SU-DHL-6 (cell line): ENCODE measurements around the gene EGR1.
"Not testable (repeated sequence)": the region's sequence is repeated elsewhere in the genome, so short reads cannot be mapped to it uniquely, and the experiment has no call there.

Source experiments
- H2AFZ ChIP-seq: fragments of 200-600 bp; sonication (generic); 2 replicates; pipeline ENCODE4 v1.6.1; 2014; ENCODE audit warnings: low read depth, mild to moderate bottlenecking, moderate library complexity, mixed read lengths, antibody characterized with exemption, low read length; ENCODE audit not compliant: severe bottlenecking
- H3F3A ChIP-seq: fragments of 200-600 bp; shearing (Covaris generic); 2 replicates; pipeline ENCODE4 v1.6.0; 2016; ENCODE audit warnings: antibody characterized with exemption, mild to moderate bottlenecking; ENCODE audit not compliant: insufficient read depth
- H3K27ac ChIP-seq: fragments of 200-600 bp; sonication (generic); 2 replicates; pipeline ENCODE4 v1.5.1; 2016; ENCODE audit warnings: low read depth, mild to moderate bottlenecking, low read length, moderate library complexity, mixed read lengths
- H3K27me3 ChIP-seq: fragments of 200-600 bp; sonication (generic), shearing (Covaris generic); 2 replicates; pipeline ENCODE4 v1.6.0; 2014; ENCODE audit warnings: mild to moderate bottlenecking, low read length
- H3K36me3 ChIP-seq: fragments of 200-600 bp; sonication (generic); 2 replicates; pipeline ENCODE4 v1.6.1; 2014; ENCODE audit warnings: mild to moderate bottlenecking, low read length, mixed read lengths
- H3K4me2 ChIP-seq: fragments of 300-600, 200-600 bp; shearing (Covaris generic), sonication (generic); 2 replicates; pipeline ENCODE4 v1.6.0; 2014; ENCODE audit warnings: low read length, low read depth, mild to moderate bottlenecking; ENCODE audit not compliant: poor library complexity, severe bottlenecking
- H3K4me3 ChIP-seq: fragments of 200-600 bp; sonication (generic); 2 replicates; pipeline ENCODE4 v1.5.1; 2014; ENCODE audit warnings: antibody characterized with exemption, low read length, mild to moderate bottlenecking, mixed read lengths; ENCODE audit not compliant: insufficient read depth, poor library complexity, severe bottlenecking
- H3K79me2 ChIP-seq: fragments of 200-600 bp; sonication (generic); 2 replicates; pipeline ENCODE4 v1.6.1; 2014; ENCODE audit warnings: mild to moderate bottlenecking, low read length, moderate library complexity; ENCODE audit not compliant: insufficient read depth
- H3K9ac ChIP-seq: fragments of 200-600 bp; sonication (generic); 2 replicates; pipeline ENCODE4 v1.7.0; 2014; ENCODE audit warnings: mild to moderate bottlenecking, low read length
- H3K9me2 ChIP-seq: fragments of 200-600 bp; sonication (generic); replicated peaks from 2 replicates; pipeline ENCODE4 v1.6.1; 2014; ENCODE audit warnings: low read length; ENCODE audit not compliant: insufficient read depth
- H3K9me3 ChIP-seq: fragments of 200-600 bp; sonication (generic); 2 replicates; pipeline ENCODE4 v1.6.1; 2014; ENCODE audit warnings: low read length, mixed read lengths; ENCODE audit not compliant: insufficient read depth
- H4K20me1 ChIP-seq: fragments of 200-600 bp; sonication (generic); 2 replicates; pipeline ENCODE4 v1.6.1; 2014; ENCODE audit warnings: low read depth, mild to moderate bottlenecking, antibody characterized with exemption, low read length, moderate library complexity, mixed read lengths
- EZH2phosphoT487 ChIP-seq: fragments of 200-600 bp; sonication (generic), shearing (Covaris generic); conservative IDR thresholded peaks from 2 replicates; pipeline ENCODE4 v1.6.1; 2018; ENCODE audit warnings: mild to moderate bottlenecking, antibody characterized with exemption, low read length, moderate library complexity, mixed read lengths
- TF ChIP-seq, protein P1 (sequence below): fragments of 200-600 bp; sonication (generic); IDR thresholded peaks from one replicate; pipeline ENCODE4 v1.5.1; 2017; ENCODE audit warnings: antibody characterized with exemption, mild to moderate bottlenecking, low read length, moderate library complexity; ENCODE audit not compliant: insufficient read depth, poor library complexity, severe bottlenecking

EGR1 gene

DNA sequence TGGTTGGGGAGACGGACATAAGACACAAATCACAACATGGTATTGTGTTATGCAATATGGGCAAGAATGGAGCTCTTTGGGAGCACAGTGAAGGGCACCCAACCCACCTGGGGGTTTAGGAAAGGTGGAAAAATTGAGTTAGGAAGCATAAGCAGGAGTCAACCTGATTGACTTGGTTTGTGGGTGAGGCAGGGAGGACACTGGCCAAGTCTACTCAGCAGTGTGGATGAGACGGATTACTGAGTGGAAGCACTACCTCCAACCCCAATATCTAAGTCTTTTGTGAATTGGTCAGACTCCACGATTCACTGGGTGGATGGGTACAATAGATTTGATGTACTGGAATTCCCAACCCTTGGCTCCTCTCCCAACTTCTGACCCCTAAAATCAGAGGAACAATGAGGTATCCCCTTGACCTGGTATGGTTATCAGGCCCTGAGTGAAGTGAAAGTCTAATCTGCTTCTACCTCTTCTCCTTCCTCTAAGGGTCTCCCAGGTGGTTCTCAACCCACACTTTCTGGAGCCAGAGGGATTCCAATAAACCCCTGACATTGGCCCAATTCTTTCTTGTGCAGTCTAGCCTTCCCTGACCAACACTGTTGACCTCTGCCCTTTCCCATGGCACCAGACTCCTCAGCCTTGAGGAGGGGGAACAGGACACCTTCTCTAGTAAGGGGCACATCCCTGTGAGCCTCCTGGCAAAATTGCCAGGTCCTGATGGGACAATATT, 5.2 kb downstream of the EGR1 start:
- Histone ChIP-seq H3F3A (peaks cover 13% of the 10 kb centered on the region), H3K36me3 (no peaks in the 10 kb centered on the region; the same call in 1 of the 2 replicates), H3K27ac (no peak overlapping the region), H3K9me2 (no peaks in the 10 kb centered on the region), H3K9me3 (no peaks in the 10 kb centered on the region), H3K9ac (no peak overlapping the region), H3K79me2 (no peaks in the 10 kb centered on the region), H3K27me3 (no peaks in the 10 kb centered on the region), H4K20me1 (peaks cover 6% of the 10 kb centered on the region; the same call in 1 of the 2 replicates), H3K4me3 (no peak overlapping the region), H3K4me2 (no peak overlapping the region), H2AFZ (no peak overlapping the region)
- no peak for TF ChIP-seq EZH2phosphoT487
- TF ChIP-seq, protein P1, sequence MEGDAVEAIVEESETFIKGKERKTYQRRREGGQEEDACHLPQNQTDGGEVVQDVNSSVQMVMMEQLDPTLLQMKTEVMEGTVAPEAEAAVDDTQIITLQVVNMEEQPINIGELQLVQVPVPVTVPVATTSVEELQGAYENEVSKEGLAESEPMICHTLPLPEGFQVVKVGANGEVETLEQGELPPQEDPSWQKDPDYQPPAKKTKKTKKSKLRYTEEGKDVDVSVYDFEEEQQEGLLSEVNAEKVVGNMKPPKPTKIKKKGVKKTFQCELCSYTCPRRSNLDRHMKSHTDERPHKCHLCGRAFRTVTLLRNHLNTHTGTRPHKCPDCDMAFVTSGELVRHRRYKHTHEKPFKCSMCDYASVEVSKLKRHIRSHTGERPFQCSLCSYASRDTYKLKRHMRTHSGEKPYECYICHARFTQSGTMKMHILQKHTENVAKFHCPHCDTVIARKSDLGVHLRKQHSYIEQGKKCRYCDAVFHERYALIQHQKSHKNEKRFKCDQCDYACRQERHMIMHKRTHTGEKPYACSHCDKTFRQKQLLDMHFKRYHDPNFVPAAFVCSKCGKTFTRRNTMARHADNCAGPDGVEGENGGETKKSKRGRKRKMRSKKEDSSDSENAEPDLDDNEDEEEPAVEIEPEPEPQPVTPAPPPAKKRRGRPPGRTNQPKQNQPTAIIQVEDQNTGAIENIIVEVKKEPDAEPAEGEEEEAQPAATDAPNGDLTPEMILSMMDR, result no peak

DNA sequence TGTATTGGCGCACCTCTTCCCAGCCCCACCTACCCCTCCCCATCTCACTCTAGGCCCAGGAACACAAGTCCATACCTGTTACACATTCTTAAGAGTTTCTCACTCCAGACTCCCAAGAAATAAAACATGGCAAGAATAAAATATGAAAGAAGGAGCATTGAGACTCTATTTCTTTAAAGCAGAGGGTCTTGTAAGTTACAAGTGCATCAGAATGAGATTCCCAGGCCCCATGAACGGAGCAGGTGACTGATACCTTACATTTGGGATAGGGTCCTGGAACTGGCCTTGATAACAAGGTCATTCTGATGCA, 5.7 kb downstream of the EGR1 start:
- no peak overlapping the region for H2AFZ ChIP-seq
- H3K27ac ChIP-seq, result no peak overlapping the region
- H3K9ac ChIP-seq, result no peak overlapping the region
- H3K27me3 ChIP-seq, result no peaks in the 10 kb centered on the region
- H3K9me2 ChIP-seq, result no peaks in the 10 kb centered on the region
- peaks cover 6% of the 10 kb centered on the region; the same call in 1 of the 2 replicates for H4K20me1 ChIP-seq
- no peaks in the 10 kb centered on the region for H3K9me3 ChIP-seq
- no peaks in the 10 kb centered on the region; the same call in 1 of the 2 replicates for H3K36me3 ChIP-seq
- no peak for TF ChIP-seq EZH2phosphoT487
- TF ChIP-seq, protein P1, result no peak
- H3F3A ChIP-seq, result peaks cover 13% of the 10 kb centered on the region
- no peak overlapping the region for H3K4me3 ChIP-seq
- H3K79me2 ChIP-seq, result no peaks in the 10 kb centered on the region
- H3K4me2 ChIP-seq, result no peak overlapping the region

DNA sequence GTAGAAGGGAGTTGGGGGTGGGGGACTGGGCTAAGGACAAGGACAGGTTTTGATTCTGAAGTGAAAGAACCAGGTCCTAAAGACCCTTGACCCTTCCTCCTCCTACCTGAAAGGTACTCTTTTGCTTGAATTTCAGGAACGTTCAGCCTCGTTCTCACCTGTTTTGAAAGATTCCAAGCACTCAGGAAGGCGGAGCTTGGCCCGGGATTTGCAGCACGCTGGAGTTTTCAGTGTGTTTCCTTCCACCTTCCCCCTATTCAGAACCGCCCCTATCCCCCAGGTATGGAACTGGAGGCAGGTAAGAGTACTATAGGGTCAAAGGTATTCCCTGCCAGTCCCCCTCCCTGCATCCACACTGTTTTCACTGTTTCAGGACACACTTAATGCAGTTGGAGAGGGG, 7.1 kb downstream of the EGR1 start:
- Histone ChIP-seq H3K4me2 (no peak overlapping the region), H3K79me2 (no peaks in the 10 kb centered on the region), H3K27me3 (no peaks in the 10 kb centered on the region), H3K4me3 (no peak overlapping the region), H3K27ac (no peak overlapping the region), H3K36me3 (no peaks in the 10 kb centered on the region), H3K9me2 (no peaks in the 10 kb centered on the region), H4K20me1 (no peaks in the 10 kb centered on the region), H3K9me3 (no peaks in the 10 kb centered on the region), H3K9ac (no peak overlapping the region), H3F3A (peaks cover 13% of the 10 kb centered on the region), H2AFZ (no peak overlapping the region)
- no peak for TF ChIP-seq EZH2phosphoT487
- TF ChIP-seq, protein P1, result no peak

DNA sequence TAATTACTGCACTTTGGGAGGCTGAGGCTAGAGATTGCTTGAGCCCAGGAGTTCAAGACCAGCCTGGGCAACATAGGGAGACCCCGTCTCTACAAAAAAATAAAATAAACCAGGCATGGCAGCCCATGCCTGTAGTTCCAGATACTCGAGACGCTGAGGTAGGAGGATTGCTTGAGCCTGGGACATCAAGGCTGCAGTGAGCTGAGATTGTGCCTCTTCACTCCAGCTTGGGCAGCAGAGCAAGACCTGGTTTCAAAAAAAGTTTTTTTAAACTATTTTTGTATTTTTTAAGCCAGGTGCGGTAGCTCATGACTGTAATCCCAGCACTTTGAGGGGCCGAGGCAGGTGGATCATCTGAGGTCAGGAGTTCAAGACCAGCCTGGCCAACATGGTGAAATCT, 7.9 kb downstream of the EGR1 start:
- H3K4me2 ChIP-seq, H3K36me3 ChIP-seq, H3K4me3 ChIP-seq, H3K9me3 ChIP-seq, H3K27me3 ChIP-seq, H3K79me2 ChIP-seq, H4K20me1 ChIP-seq, H3K9me2 ChIP-seq, H3K9ac ChIP-seq, H2AFZ ChIP-seq, H3K27ac ChIP-seq: not testable (repeated sequence)
- peaks cover 13% of the 10 kb centered on the region for H3F3A ChIP-seq
